HPDE6-E6E7 (cell line): Measurements from ENCODE around the gene UNC79.

ENCODE experiments used
- DNase-seq: peaks from one replicate; pipeline ENCODE4 v3.0.0; 2011; ENCODE audit warnings: missing footprints; ENCODE audit errors: extremely low spot score

UNC79 gene

GRCh38 chr14:93663317-93663716 lies 232.6 kb downstream of the UNC79 start:
- DNase-seq: no peak

GRCh38 chr14:93665169-93665568 lies 234.4 kb downstream of the UNC79 start:
- no peak for DNase-seq

DNA sequence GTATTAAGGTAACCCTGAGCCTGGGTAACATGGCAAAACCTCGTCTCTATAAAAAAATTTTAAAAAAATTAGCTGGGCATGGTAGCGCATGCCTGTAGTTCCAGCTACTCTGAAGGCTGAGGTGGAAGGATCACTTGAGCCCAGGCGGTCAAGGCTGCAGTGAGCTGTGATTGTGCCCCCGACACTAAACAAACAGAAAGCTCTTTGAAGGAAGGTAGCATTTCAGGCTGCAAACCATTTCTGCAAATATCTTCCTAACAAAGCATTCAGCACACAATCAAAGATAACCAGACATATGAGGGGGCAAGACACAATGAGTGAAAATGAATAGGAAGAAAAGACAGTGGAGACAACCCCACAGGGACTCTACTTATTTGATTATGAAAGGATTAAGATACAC lies 238.9 kb downstream of the UNC79 start:
- DNase-seq: no peak

DNA sequence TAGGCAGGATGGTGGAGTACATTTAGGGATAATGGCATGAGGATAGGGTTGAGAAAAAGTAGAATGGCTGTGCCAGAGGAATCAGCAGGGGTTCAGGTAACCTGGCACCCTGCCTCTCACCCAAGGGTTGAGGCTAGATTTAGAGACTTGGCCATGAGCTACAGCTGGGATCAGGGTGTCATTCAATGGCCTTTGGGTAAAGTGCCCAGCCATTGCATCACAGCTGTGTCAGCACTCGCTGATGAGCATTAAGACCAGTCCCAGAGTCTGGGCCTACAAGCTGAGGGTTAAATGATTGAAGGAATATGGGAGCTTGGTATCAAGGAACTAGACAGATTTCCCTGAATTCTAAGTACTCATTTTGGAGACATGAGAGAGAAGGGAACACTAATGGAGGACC lies 243.6 kb downstream of the UNC79 start:
- no peak for DNase-seq

DNA sequence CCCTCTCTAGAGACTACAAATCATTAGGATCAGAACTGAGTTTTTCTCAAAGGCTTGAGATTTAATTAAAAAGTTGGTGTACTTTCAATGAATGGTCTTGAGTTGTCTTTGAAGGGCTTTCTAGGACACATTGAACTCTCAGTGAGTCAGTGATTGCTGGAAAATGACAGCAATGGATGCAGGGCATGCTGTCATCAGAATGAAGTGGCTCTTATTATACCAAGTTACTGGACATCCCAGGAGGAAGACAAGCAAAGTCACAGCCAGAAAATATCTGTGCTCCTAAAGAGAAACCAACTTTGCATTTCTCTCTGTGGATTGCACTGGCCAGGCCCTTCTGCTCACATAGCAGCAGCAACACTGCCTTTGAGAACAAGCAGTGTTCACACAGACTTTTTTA lies 244.9 kb downstream of the UNC79 start:
- DNase-seq: no peak

DNA sequence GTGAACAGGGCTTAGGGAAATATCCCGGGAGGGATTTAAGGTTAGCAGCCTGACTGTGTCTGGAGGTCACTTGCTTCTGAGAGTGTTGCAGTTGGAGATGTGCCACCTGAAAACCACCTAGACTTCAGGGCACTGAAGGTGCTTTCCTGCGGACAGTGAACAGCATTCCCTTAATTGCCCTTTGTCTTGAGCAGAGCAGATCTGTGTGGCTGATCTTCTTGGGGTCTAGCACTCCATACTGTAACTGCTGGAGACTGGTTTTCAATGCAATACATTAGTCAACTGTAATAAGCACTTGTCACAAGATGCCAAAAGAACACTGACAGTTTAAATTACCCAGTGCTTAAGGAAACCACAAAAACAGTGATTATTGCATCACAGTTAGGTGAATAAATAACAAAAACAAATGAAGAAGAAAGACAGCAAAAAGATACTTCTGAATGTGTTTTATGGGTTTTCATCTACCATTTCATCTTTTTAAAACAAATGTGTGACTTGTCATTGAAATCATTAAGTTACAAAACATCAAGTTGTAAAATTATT lies 245.7 kb downstream of the UNC79 start:
- DNase-seq: no peak

GRCh38 chr14:93682459-93682858 lies 251.7 kb downstream of the UNC79 start:
- no peak for DNase-seq

DNA sequence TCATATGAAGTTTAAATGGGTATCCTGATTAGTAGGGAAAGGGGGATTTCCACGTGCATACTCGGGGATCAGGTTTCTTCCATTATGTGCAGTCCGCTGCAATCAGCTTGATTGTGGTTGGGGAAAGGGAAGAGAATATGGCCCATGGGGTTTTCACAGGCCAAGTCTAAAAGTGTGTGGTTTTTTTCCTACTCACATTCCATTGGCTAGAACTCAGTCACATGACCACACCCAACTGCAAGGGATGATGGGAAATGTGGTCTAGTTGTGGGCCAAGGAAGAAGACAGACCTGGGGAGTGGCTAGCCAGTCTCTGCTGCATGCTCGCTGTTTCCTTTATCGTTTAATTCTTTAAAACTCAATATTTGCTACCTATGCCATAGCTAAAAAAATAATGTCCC lies 252.5 kb downstream of the UNC79 start:
- no peak for DNase-seq

- no peak for DNase-seq
Observed at GRCh38 chr14:93685121-93685895, 254.6 kb downstream of the UNC79 start.

DNA sequence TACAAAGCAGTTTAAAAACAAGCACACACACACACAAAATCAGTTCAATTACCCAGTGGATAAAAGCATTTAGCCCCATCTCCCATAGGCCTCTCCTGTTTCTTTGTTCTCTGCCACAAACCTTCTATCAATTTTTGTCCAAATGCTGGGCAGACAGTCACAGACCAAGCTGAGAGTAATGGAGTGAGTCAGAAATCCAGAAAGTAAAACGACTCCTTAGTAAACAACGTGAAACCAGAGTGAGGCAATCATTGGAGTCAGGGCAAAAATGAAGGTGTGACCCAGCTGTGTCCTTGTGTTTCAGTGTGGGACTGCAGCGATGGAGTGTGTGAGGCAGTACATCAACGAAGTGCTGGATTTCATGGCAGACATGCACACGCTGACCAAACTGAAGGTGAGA lies 255.5 kb downstream of the UNC79 start:
- DNase-seq: no peak

DNA sequence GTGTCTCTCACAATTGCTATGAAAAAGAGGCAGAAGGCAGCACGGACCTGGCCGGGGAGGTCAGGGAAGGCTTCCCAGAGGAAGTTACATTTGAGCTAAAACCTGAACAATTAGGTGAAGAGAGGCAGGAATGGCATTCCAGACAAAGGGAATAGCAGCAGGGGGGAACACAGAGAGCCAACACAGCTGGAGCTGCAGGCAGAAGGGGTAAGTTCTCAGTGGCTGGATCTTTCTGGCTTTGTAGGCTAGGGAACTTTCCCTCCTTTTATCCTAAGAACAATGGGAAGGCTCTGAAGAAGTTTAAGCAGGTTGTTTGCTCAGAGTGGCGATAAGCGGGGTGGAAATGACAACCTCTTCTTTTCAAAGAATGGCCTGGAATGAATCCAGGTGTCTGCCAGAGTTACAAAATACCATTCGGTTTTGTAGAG lies 257.5 kb downstream of the UNC79 start:
- DNase-seq: no peak

DNA sequence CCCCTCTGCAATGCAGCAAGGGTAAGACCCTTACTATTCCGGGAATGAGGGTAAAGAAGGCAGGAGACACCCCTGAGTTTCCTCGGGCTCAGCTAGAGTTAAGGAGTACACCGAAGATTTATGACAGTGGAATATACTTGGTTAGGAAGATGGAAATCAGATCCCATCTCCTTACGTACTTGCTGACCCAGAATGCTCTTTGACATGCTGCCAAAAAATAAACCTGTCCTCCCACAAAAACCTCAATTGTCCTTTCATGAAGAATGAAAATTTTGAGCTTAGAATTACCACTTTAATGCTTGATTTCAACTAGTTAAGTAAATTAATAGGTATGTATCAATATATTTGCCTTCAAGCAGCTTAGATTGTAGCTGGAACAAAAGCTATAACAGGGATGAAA lies 258.1 kb downstream of the UNC79 start:
- DNase-seq: no peak

DNA sequence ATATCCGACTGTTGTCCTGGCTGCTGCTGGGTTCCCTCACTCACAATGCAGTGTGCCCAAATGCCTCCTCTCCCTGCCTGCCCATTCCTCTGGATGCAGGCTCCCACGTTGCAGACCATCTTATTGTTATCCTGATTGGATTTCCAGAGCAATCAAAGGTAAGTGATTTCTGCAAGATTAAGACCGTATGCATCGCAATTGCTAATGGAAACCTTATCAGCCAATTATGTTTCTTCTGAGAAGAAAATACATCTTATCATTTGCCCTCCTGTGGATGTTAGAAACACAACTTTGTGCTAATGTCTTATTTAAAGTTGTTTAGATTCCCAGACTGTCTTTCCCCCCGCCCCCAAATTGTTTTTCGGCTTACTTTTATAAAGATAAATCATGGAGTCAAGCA lies 259.4 kb downstream of the UNC79 start:
- no peak for DNase-seq

- no peak for DNase-seq
Observed at GRCh38 chr14:93691042-93691780, 260.5 kb downstream of the UNC79 start.

DNA sequence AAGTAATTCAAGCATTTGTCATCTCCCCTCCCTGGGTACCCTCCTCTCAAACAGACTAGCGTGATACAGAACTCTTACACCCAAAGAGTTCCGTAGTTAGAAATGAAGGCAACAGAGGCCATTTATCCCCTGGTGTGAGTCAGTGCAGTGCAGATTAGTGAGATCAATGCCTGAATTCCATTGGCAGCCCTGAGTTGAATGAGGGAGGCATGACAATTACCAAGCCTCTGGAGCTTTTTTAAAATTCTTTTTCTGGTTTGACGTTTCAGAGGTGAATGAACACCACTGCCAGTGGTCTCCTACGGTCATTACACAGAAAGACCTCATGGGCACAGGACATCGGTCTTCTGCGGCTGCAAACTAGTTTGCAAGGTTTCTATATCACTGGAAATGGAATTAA lies 263.2 kb downstream of the UNC79 start:
- DNase-seq: no peak

GRCh38 chr14:93700928-93701327 lies 270.2 kb downstream of the UNC79 start:
- DNase-seq: no peak

- no peak for DNase-seq
Observed at GRCh38 chr14:93701562-93701961, 270.8 kb downstream of the UNC79 start.

GRCh38 chr14:93702946-93703345 lies 272.2 kb downstream of the UNC79 start:
- no peak for DNase-seq

GRCh38 chr14:93703941-93704340 lies 273.2 kb downstream of the UNC79 start:
- DNase-seq: no peak

- no peak for DNase-seq
Observed at GRCh38 chr14:93705513-93706156, 274.9 kb downstream of the UNC79 start.

- no peak for DNase-seq
Observed at GRCh38 chr14:93706360-93706955, 275.7 kb downstream of the UNC79 start.

DNA sequence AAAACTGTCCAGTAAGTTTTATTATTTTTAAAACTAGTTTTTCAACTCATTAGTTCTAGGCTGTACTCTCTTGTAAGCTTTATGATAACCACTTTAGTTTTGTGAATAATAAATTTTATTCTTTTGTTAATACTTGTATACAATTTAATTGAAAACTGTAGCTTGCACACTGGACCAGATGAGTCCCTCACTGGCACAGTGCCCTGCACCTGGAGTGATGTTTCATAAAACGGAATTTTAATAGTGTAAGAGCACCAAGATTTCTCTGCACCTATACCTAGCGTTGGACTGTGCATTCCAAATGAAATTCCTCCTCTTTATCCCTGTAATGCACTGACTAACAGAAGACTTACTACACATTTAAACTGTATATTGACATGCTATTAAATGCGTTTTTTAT lies 276.7 kb downstream of the UNC79 start:
- no peak for DNase-seq
